ENCODE results near the gene ZNF688. TPM values are rescaled to one million over a fixed set of nuclear protein-coding genes. Genes with fewer than 3 reads are reported as not detected.

The ZNF688 gene
- total and polyA plus RNA-seq, 4 donors: 3.4 to 8.9 (median 4.8) TPM

DNA sequence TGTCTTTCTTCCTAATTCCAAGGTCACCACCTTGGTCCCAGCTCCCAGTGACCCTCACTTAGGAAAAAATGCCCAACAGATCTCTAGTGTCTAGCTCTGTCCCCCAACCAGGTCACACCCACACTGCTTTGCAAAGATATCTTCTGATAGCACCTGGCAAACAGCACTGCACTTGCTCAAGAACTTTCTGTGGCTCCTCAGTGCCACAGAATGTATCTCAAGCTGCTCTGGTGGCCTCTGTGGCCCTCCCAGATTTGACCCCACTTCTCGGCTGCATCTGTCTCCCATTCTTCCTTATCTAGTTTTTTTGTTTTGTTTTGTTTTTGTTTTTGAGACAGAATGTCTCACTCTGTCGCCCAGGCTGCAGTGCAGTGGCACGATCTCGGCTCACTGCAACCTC lies 5.0 kb downstream of the ZNF688 start:
- WGBS: 90% methylated on average over 4 of the region's 4 CpGs
- H3K4me1 ChIP-seq (ENCODE audit: control insufficient read depth in 4 of 4, insufficient read depth in 4 of 4, low read length in 3 of 4): peaks cover 0 to 11% (median 7%) of the 10 kb centered on the region in 4 donors
- no peak overlapping the region for H3K27ac ChIP-seq (ENCODE audit: low read depth in 1 of 2, low read length in 2 of 2)
- TF ChIP-seq FOXA1 (IDR thresholded peaks at IDR 0.05) (no peak), JUND (IDR thresholded peaks at IDR 0.05) (no peak), RAD21 (IDR thresholded peaks at IDR 0.05) (no peak), SP1 (IDR thresholded peaks at IDR 0.05) (no peak), FOXA2 (IDR thresholded peaks at IDR 0.05) (no peak), HNF4G (IDR thresholded peaks at IDR 0.05) (no peak), GABPA (IDR thresholded peaks at IDR 0.05 in 1 of 2, conservative IDR thresholded peaks at IDR 0.05 in 1 of 2) (no peak)
- no peak overlapping the region for H3K9ac ChIP-seq (ENCODE audit: low read depth in 1 of 2, low read length in 2 of 2)
- no peak for DNase-seq (ENCODE audit: low spot score)
- no peaks in the 10 kb centered on the region for H3K9me3 ChIP-seq (ENCODE audit: control insufficient read depth in 4 of 4, low read length in 3 of 4)
- H3K27me3 ChIP-seq (ENCODE audit: control insufficient read depth in 4 of 4, insufficient read depth in 4 of 4, low read length in 3 of 4): no peaks in the 10 kb centered on the region
- no peak overlapping the region for H3K4me3 ChIP-seq (ENCODE audit: low read depth in 1 of 3, low read length in 3 of 3)
- peaks cover 0 to 1% (median 0%) of the 10 kb centered on the region in 4 donors for H3K36me3 ChIP-seq (ENCODE audit: control insufficient read depth in 4 of 4, insufficient read depth in 3 of 4, low read depth in 1 of 4, low read length in 3 of 4)

DNA sequence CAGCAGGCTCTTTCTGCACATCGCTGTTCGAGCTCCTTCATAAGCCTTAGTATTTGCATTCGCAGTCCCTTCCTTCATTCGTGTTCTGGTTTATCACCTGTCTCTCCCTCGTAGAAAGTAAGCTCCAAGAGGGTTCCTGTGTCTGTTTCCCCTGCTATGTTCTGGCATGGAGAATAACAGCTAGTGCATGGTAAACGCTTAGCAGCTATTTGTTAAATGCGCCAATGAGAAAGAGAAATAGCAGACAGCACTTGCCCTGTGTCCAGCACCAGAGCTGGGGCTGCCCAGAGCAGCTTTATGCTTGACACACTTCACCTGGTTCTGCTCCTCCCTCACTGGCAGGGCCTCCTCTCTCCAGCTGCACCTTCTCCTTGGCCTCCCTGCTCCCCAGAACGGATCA lies 5.5 kb downstream of the ZNF688 start:
- no peaks in the 10 kb centered on the region for H3K27me3 ChIP-seq (ENCODE audit: control insufficient read depth in 4 of 4, insufficient read depth in 4 of 4, low read length in 3 of 4)
- H3K4me1 ChIP-seq (ENCODE audit: control insufficient read depth in 4 of 4, insufficient read depth in 4 of 4, low read length in 3 of 4): peaks cover 0 to 13% (median 7%) of the 10 kb centered on the region in 4 donors
- no peak overlapping the region for H3K9ac ChIP-seq (ENCODE audit: low read depth in 1 of 2, low read length in 2 of 2)
- no peak overlapping the region for H3K4me3 ChIP-seq (ENCODE audit: low read depth in 1 of 3, low read length in 3 of 3)
- TF ChIP-seq TAF1 (conservative IDR thresholded peaks at IDR 0.05): no peak
- TF ChIP-seq, protein P1, sequence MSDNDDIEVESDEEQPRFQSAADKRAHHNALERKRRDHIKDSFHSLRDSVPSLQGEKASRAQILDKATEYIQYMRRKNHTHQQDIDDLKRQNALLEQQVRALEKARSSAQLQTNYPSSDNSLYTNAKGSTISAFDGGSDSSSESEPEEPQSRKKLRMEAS (IDR thresholded peaks at IDR 0.05): no peak
- TF ChIP-seq FOXA2 (IDR thresholded peaks at IDR 0.05): no peak
- no peak for TF ChIP-seq YY1 (IDR thresholded peaks at IDR 0.05)
- TF ChIP-seq JUND (IDR thresholded peaks at IDR 0.05): no peak
- no peaks in the 10 kb centered on the region for H3K9me3 ChIP-seq (ENCODE audit: control insufficient read depth in 4 of 4, low read length in 3 of 4)
- H3K36me3 ChIP-seq (ENCODE audit: control insufficient read depth in 4 of 4, insufficient read depth in 3 of 4, low read depth in 1 of 4, low read length in 3 of 4): peaks cover 0 to 1% (median 0%) of the 10 kb centered on the region in 4 donors
- H3K27ac ChIP-seq (ENCODE audit: low read depth in 1 of 2, low read length in 2 of 2): no peak overlapping the region
- WGBS: 74% methylated on average over 8 of the region's 8 CpGs
- no peak for DNase-seq (ENCODE audit: low spot score)

DNA sequence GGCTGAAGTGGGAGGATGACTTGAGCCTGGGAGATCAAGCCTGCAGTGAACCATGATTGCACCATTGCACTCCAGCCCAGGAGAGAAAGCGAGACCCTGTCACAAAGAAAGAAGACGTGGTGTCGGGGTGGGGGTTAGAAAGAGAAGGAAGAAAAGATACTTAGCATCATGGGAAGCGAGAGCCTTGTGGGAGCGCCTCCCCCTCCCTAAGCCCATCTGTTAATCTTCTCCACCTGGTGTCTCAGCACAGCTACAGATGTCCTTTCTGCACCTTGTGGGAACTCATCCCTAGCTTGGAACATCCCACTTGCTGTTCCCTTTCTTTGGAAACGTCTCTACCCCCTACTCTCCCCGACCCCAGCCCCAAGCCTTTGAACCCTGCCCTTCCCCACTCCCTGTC lies 6.0 kb downstream of the ZNF688 start:
- H3K36me3 ChIP-seq (ENCODE audit: control insufficient read depth in 4 of 4, insufficient read depth in 3 of 4, low read depth in 1 of 4, low read length in 3 of 4): peaks cover 0 to 1% (median 0%) of the 10 kb centered on the region in 4 donors
- H3K4me3 ChIP-seq (ENCODE audit: low read depth in 1 of 3, low read length in 3 of 3): no peak overlapping the region
- H3K9ac ChIP-seq (ENCODE audit: low read depth in 1 of 2, low read length in 2 of 2): no peak overlapping the region
- no peaks in the 10 kb centered on the region for H3K9me3 ChIP-seq (ENCODE audit: control insufficient read depth in 4 of 4, low read length in 3 of 4)
- H3K4me1 ChIP-seq (ENCODE audit: control insufficient read depth in 4 of 4, insufficient read depth in 4 of 4, low read length in 3 of 4): peaks cover 0 to 11% (median 4%) of the 10 kb centered on the region in 4 donors
- no peak for DNase-seq (ENCODE audit: low spot score)
- 74% methylated on average over 7 of the region's 7 CpGs for WGBS
- H3K27ac ChIP-seq (ENCODE audit: low read depth in 1 of 2, low read length in 2 of 2): no peak overlapping the region
- TF ChIP-seq FOXA2 (IDR thresholded peaks at IDR 0.05) (no peak), RXRA (IDR thresholded peaks at IDR 0.05) (no peak), RAD21 (IDR thresholded peaks at IDR 0.05) (no peak), JUND (IDR thresholded peaks at IDR 0.05) (no peak), FOXA1 (IDR thresholded peaks at IDR 0.05) (no peak), HNF4A (conservative IDR thresholded peaks at IDR 0.05) (no peak), SP1 (IDR thresholded peaks at IDR 0.05) (no peak), NR2F2 (IDR thresholded peaks at IDR 0.05) (no peak), YY1 (IDR thresholded peaks at IDR 0.05) (no peak), TAF1 (conservative IDR thresholded peaks at IDR 0.05) (no peak), HNF4G (IDR thresholded peaks at IDR 0.05) (no peak), EGR1 (IDR thresholded peaks at IDR 0.05; ENCODE audit: low read depth in 2 of 2) (no peak)
- TF ChIP-seq, protein P2, sequence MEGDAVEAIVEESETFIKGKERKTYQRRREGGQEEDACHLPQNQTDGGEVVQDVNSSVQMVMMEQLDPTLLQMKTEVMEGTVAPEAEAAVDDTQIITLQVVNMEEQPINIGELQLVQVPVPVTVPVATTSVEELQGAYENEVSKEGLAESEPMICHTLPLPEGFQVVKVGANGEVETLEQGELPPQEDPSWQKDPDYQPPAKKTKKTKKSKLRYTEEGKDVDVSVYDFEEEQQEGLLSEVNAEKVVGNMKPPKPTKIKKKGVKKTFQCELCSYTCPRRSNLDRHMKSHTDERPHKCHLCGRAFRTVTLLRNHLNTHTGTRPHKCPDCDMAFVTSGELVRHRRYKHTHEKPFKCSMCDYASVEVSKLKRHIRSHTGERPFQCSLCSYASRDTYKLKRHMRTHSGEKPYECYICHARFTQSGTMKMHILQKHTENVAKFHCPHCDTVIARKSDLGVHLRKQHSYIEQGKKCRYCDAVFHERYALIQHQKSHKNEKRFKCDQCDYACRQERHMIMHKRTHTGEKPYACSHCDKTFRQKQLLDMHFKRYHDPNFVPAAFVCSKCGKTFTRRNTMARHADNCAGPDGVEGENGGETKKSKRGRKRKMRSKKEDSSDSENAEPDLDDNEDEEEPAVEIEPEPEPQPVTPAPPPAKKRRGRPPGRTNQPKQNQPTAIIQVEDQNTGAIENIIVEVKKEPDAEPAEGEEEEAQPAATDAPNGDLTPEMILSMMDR (IDR thresholded peaks at IDR 0.05; ENCODE audit: low read depth, low read length, missing input control): no peak
- TF ChIP-seq, protein P3, sequence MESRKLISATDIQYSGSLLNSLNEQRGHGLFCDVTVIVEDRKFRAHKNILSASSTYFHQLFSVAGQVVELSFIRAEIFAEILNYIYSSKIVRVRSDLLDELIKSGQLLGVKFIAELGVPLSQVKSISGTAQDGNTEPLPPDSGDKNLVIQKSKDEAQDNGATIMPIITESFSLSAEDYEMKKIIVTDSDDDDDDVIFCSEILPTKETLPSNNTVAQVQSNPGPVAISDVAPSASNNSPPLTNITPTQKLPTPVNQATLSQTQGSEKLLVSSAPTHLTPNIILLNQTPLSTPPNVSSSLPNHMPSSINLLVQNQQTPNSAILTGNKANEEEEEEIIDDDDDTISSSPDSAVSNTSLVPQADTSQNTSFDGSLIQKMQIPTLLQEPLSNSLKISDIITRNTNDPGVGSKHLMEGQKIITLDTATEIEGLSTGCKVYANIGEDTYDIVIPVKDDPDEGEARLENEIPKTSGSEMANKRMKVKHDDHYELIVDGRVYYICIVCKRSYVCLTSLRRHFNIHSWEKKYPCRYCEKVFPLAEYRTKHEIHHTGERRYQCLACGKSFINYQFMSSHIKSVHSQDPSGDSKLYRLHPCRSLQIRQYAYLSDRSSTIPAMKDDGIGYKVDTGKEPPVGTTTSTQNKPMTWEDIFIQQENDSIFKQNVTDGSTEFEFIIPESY (IDR thresholded peaks at IDR 0.05): no peak
- TF ChIP-seq, protein P4, sequence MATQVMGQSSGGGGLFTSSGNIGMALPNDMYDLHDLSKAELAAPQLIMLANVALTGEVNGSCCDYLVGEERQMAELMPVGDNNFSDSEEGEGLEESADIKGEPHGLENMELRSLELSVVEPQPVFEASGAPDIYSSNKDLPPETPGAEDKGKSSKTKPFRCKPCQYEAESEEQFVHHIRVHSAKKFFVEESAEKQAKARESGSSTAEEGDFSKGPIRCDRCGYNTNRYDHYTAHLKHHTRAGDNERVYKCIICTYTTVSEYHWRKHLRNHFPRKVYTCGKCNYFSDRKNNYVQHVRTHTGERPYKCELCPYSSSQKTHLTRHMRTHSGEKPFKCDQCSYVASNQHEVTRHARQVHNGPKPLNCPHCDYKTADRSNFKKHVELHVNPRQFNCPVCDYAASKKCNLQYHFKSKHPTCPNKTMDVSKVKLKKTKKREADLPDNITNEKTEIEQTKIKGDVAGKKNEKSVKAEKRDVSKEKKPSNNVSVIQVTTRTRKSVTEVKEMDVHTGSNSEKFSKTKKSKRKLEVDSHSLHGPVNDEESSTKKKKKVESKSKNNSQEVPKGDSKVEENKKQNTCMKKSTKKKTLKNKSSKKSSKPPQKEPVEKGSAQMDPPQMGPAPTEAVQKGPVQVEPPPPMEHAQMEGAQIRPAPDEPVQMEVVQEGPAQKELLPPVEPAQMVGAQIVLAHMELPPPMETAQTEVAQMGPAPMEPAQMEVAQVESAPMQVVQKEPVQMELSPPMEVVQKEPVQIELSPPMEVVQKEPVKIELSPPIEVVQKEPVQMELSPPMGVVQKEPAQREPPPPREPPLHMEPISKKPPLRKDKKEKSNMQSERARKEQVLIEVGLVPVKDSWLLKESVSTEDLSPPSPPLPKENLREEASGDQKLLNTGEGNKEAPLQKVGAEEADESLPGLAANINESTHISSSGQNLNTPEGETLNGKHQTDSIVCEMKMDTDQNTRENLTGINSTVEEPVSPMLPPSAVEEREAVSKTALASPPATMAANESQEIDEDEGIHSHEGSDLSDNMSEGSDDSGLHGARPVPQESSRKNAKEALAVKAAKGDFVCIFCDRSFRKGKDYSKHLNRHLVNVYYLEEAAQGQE (IDR thresholded peaks at IDR 0.05): no peak
- TF ChIP-seq, protein P5, sequence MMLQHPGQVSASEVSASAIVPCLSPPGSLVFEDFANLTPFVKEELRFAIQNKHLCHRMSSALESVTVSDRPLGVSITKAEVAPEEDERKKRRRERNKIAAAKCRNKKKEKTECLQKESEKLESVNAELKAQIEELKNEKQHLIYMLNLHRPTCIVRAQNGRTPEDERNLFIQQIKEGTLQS (IDR thresholded peaks at IDR 0.05): no peak
- no peaks in the 10 kb centered on the region for H3K27me3 ChIP-seq (ENCODE audit: control insufficient read depth in 4 of 4, insufficient read depth in 4 of 4, low read length in 3 of 4)

Data from liver (tissue), 9 donors.